Smooth muscle cell (in vitro differentiated cells): ENCODE results near the gene JAK1. TPM values are rescaled to one million over a fixed set of nuclear protein-coding genes. Genes with fewer than 3 reads are reported as not detected.

Experiments
- DNase-seq: peaks from one replicate; lab custom pipeline; 2025; ENCODE audit not compliant: unreplicated experiment; lab: John Stamatoyannopoulos, UW
- H2AFZ ChIP-seq: fragments of 200-600 bp; sonication (generic); 2 replicates; pipeline ENCODE4 v1.6.0; 2016; ENCODE audit warnings: antibody characterized with exemption, low read depth, mild to moderate bottlenecking
- H3F3A ChIP-seq: fragments of 200-600 bp; sonication (generic); 2 replicates; pipeline ENCODE4 v1.6.0; 2017; ENCODE audit warnings: antibody characterized with exemption, low read depth
- H3K27ac ChIP-seq: fragments of 200-600 bp; sonication (generic); 2 replicates; pipeline ENCODE4 v1.5.1; 2016; ENCODE audit warnings: low read depth, mild to moderate bottlenecking
- H3K27me3 ChIP-seq: fragments of 200-600 bp; sonication (generic); 2 replicates; pipeline ENCODE4 v1.6.1; 2016; ENCODE audit warnings: low read depth, mild to moderate bottlenecking
- H3K36me3 ChIP-seq: fragments of 200-600 bp; sonication (generic); 2 replicates; pipeline ENCODE4 v1.5.1; 2016; ENCODE audit warnings: low read depth
- H3K4me1 ChIP-seq: fragments of 200-600 bp; sonication (generic); 2 replicates; pipeline ENCODE4 v1.5.1; 2016; ENCODE audit warnings: low read depth
- H3K4me2 ChIP-seq: fragments of 200-600 bp; sonication (generic); 2 replicates; pipeline ENCODE4 v1.6.0; 2016; ENCODE audit warnings: mild to moderate bottlenecking
- H3K4me3 ChIP-seq: fragments of 200-600 bp; sonication (generic); 2 replicates; pipeline ENCODE4 v1.5.1; 2016; ENCODE audit warnings: mild to moderate bottlenecking
- H3K79me2 ChIP-seq: fragments of 200-600 bp; sonication (generic); 2 replicates; pipeline ENCODE4 v1.6.0; 2016; ENCODE audit warnings: low read depth, mild to moderate bottlenecking
- H3K9ac ChIP-seq: fragments of 200-600 bp; sonication (generic); 2 replicates; pipeline ENCODE4 v1.6.0; 2016; ENCODE audit warnings: low read depth
- H3K9me3 ChIP-seq: fragments of 200-600 bp; sonication (generic); replicated peaks from 2 replicates; pipeline ENCODE4 v1.5.1; 2016; ENCODE audit warnings: low read depth
- H4K20me1 ChIP-seq: fragments of 200-600 bp; sonication (generic); 2 replicates; pipeline ENCODE4 v1.6.0; 2016; ENCODE audit warnings: low read depth
- WGBS: methylation state at CpG from one replicate; pipeline ENCODE4 v1.1.7; 2016; ENCODE audit warnings: low lambda C conversion rate; 5-methylcytosine and 5-hydroxymethylcytosine counted together
- polyA plus RNA-seq: library from polyadenylated mRNA; unstranded; fragments of >200 nt; fragmentation: Nextera tagmentation; extraction: Ambion mirVana; gene quantifications from 2 replicates; pipeline ENCODE4 v1.2.1, GENCODE V29; 2016
- total RNA-seq: library from RNA; depleted of rRNA; stranded (reverse); fragments of >200 nt; gene quantifications from 2 replicates; pipeline ENCODE4 v1.2.3, GENCODE V29; 2014
- TF ChIP-seq, protein P1 (sequence below): fragments of 200-600 bp; sonication (generic); IDR thresholded peaks from 2 replicates; pipeline ENCODE4 v1.5.1; 2017; ENCODE audit warnings: borderline replicate concordance, mild to moderate bottlenecking, antibody characterized with exemption; ENCODE audit not compliant: insufficient read depth, poor library complexity, severe bottlenecking

The JAK1 gene
- total and polyA plus RNA-seq, 2 experiments from 2014 or later: 44.9 to 110 TPM

DNA sequence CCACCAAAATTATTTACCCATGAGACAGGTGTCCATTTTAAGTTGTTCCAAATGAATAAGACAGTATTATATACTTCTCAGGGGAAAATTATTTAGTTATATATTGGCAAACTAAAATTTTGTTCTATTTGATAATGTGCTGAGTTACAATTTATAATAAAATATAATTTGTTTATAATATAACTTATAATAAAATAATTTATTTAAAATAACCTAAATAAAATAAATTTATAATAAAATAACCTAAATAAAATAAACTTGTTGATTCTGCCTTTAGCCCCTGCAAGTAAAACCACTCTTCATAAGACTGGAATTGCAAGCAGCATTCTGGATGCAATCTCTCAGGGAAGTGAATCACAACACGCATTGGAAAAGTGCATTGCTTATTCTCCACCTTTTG lies 151.9 kb downstream of the JAK1 start:
- H3K27ac ChIP-seq: no peak overlapping the region
- no peak overlapping the region for H3K4me3 ChIP-seq
- no peaks in the 10 kb centered on the region for H3K79me2 ChIP-seq
- 97% methylated on average over 1 of the region's 1 CpG for WGBS
- no peak for DNase-seq
- no peak overlapping the region for H3K4me2 ChIP-seq
- H3K27me3 ChIP-seq: no peaks in the 10 kb centered on the region
- no peaks in the 10 kb centered on the region for H4K20me1 ChIP-seq
- no peak overlapping the region for H3K9ac ChIP-seq
- H2AFZ ChIP-seq: no peak overlapping the region
- H3K4me1 ChIP-seq: no peaks in the 10 kb centered on the region
- no peaks in the 10 kb centered on the region for H3K9me3 ChIP-seq
- H3F3A ChIP-seq: no peaks in the 10 kb centered on the region
- TF ChIP-seq, protein P1, sequence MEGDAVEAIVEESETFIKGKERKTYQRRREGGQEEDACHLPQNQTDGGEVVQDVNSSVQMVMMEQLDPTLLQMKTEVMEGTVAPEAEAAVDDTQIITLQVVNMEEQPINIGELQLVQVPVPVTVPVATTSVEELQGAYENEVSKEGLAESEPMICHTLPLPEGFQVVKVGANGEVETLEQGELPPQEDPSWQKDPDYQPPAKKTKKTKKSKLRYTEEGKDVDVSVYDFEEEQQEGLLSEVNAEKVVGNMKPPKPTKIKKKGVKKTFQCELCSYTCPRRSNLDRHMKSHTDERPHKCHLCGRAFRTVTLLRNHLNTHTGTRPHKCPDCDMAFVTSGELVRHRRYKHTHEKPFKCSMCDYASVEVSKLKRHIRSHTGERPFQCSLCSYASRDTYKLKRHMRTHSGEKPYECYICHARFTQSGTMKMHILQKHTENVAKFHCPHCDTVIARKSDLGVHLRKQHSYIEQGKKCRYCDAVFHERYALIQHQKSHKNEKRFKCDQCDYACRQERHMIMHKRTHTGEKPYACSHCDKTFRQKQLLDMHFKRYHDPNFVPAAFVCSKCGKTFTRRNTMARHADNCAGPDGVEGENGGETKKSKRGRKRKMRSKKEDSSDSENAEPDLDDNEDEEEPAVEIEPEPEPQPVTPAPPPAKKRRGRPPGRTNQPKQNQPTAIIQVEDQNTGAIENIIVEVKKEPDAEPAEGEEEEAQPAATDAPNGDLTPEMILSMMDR: no peak
- no peaks in the 10 kb centered on the region for H3K36me3 ChIP-seq

DNA sequence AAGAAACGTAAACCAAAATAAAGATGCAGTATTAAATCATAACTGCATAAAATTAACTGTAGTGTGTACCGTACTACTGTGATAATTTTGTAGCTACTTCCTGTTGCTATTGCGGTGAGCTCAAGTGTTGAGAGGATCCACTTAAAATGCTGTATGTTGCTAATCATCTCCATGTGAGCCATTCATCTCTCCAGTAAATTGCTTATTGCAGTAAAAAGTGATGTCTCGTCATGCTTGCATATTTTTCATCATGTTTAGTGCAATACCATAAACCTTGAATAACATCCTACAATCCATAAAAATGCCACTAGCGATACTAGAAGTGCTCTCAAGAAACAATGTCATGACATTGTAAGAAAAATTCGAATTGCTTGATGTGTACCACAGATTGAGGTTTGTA lies 155.2 kb downstream of the JAK1 start:
- no peak overlapping the region for H3K4me3 ChIP-seq
- H3K27me3 ChIP-seq: no peaks in the 10 kb centered on the region
- no peak overlapping the region for H3K4me2 ChIP-seq
- H4K20me1 ChIP-seq: no peaks in the 10 kb centered on the region
- 92% methylated on average over 6 of the region's 6 CpGs for WGBS
- no peaks in the 10 kb centered on the region for H3K9me3 ChIP-seq
- TF ChIP-seq, protein P1: no peak
- H3K27ac ChIP-seq: no peak overlapping the region
- no peak for DNase-seq
- no peaks in the 10 kb centered on the region for H3K36me3 ChIP-seq
- no peaks in the 10 kb centered on the region for H3K4me1 ChIP-seq
- H3F3A ChIP-seq: no peaks in the 10 kb centered on the region
- H3K9ac ChIP-seq: no peak overlapping the region
- H2AFZ ChIP-seq: no peak overlapping the region
- H3K79me2 ChIP-seq: no peaks in the 10 kb centered on the region

DNA sequence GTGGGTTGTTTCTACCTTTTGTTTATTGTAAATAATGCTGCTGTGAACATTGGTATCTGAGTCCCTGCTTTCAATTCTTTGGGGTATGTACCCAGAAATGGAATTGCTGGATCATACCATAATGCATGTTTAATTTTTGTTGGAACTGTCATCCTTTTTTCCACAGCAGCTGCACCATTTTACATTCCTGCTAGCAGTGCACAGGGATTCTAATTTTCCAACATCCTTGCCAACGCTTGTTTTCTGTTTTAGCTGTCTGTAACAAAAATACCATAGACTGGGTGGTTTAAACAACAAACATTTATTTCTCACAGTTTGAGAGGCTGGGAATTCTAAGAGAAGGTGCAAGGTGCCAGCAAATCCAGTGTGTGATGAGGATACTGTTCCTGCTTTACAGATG lies 156.3 kb downstream of the JAK1 start:
- WGBS: 96% methylated on average over 1 of the region's 1 CpG

DNA sequence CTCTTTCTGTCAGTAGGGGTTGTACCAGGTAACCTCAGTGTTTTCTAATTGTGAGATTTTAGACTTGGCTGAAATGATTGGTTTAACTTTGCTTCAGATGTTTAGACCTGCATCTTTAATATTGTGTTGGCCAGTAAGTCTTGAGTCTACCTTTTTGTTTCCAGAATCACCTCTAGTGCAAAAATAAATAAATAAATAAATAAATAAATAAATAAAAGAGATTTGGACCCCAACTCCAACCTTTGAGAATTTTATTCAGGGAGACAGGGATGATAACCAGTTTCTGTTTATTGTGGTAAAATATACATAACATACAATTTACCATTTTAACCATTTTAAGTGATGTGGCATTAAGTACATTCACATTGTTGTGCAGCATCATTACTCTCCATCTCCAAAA lies 157.0 kb downstream of the JAK1 start:
- TF ChIP-seq, protein P1: no peak
- H3K4me1 ChIP-seq: no peaks in the 10 kb centered on the region
- DNase-seq: no peak
- H3K27ac ChIP-seq: no peak overlapping the region
- H2AFZ ChIP-seq: no peak overlapping the region
- no peaks in the 10 kb centered on the region for H4K20me1 ChIP-seq
- H3K79me2 ChIP-seq: no peaks in the 10 kb centered on the region
- no peak overlapping the region for H3K4me2 ChIP-seq
- H3K9me3 ChIP-seq: no peaks in the 10 kb centered on the region
- H3K4me3 ChIP-seq: no peak overlapping the region
- H3F3A ChIP-seq: no peaks in the 10 kb centered on the region
- H3K27me3 ChIP-seq: no peaks in the 10 kb centered on the region
- no peak overlapping the region for H3K9ac ChIP-seq
- H3K36me3 ChIP-seq: no peaks in the 10 kb centered on the region

More for the DNA sequence above, 156.3 kb downstream of the JAK1 start:
- H3K4me2 ChIP-seq: no peak overlapping the region
- H3K79me2 ChIP-seq: no peaks in the 10 kb centered on the region
- H2AFZ ChIP-seq: no peak overlapping the region
- no peaks in the 10 kb centered on the region for H4K20me1 ChIP-seq
- H3K36me3 ChIP-seq: no peaks in the 10 kb centered on the region
- DNase-seq: no peak
- no peaks in the 10 kb centered on the region for H3F3A ChIP-seq
- H3K9ac ChIP-seq: no peak overlapping the region
- H3K9me3 ChIP-seq: no peaks in the 10 kb centered on the region
- no peaks in the 10 kb centered on the region for H3K4me1 ChIP-seq
- TF ChIP-seq, protein P1: no peak
- H3K4me3 ChIP-seq: no peak overlapping the region
- no peak overlapping the region for H3K27ac ChIP-seq
- H3K27me3 ChIP-seq: no peaks in the 10 kb centered on the region
